ENCODE results near the gene ACSS3. TPM values are rescaled to one million over a fixed set of nuclear protein-coding genes. Genes with fewer than 3 reads are reported as not detected.

The ACSS3 gene
- polyA plus RNA-seq, 1 experiment = 3.0 TPM

DNA sequence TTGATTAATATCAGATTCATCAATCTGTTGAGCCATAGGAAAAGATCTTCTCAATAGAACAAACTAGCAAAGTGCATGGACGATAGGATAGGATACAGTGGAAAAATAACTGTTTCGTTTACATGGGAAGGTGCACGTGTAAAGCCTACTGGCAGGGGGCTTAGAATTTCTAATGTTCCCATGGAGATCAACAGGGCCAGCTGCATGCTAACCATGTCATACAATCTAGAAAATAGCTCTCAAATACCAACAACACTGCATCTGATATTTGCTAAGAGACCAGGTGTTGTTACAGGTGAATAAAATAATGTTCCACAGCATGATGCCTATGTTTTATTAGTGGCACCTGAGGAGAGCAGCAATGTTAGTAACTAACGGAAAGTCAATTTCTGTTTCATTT, 72.5 kb downstream of the ACSS3 start:
- DNase-seq (ENCODE audit: low read depth, low spot score) = no peak
- H3K4me3 ChIP-seq (ENCODE audit: low read depth, low read length) = no peak overlapping the region
- no peaks in the 10 kb centered on the region for H3K9me3 ChIP-seq (ENCODE audit: control insufficient read depth, insufficient read depth, low read length)
- H3K27ac ChIP-seq (ENCODE audit: low read depth, low read length) = no peak overlapping the region
- H3K27me3 ChIP-seq (ENCODE audit: control insufficient read depth, insufficient read depth, low read length) = no peaks in the 10 kb centered on the region
- TF ChIP-seq, protein P1, sequence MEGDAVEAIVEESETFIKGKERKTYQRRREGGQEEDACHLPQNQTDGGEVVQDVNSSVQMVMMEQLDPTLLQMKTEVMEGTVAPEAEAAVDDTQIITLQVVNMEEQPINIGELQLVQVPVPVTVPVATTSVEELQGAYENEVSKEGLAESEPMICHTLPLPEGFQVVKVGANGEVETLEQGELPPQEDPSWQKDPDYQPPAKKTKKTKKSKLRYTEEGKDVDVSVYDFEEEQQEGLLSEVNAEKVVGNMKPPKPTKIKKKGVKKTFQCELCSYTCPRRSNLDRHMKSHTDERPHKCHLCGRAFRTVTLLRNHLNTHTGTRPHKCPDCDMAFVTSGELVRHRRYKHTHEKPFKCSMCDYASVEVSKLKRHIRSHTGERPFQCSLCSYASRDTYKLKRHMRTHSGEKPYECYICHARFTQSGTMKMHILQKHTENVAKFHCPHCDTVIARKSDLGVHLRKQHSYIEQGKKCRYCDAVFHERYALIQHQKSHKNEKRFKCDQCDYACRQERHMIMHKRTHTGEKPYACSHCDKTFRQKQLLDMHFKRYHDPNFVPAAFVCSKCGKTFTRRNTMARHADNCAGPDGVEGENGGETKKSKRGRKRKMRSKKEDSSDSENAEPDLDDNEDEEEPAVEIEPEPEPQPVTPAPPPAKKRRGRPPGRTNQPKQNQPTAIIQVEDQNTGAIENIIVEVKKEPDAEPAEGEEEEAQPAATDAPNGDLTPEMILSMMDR (IDR thresholded peaks at IDR 0.05; ENCODE audit: low read depth, low read length) = no peak
- ChIA-PET CTCF (no interaction called here), POLR2A (no interaction called here)

DNA sequence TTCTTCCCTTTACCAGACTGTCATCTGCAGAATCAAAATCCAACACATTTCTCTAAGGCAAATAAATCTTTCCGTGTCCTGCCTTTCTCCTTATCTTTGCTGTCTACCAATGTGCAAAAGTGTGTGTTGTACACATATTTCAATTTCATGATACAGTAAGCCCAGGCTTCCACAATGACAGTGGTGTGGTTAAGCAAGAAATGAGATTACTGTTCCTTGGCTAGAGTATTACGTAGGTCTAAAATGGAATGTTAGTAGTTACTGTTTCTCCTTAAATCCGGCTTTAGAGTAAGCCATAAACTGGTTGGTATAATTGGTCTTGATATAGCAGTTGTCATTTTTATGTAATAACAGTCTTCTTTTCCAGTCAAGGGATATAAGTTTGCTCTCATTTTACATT, 82.0 kb downstream of the ACSS3 start:
- H3K9me3 ChIP-seq (ENCODE audit: control insufficient read depth, insufficient read depth, low read length) = peaks cover 3% of the 10 kb centered on the region; the same call in 1 of the 2 replicates
- DNase-seq (ENCODE audit: low read depth, low spot score) = no peak
- TF ChIP-seq, protein P1 (IDR thresholded peaks at IDR 0.05; ENCODE audit: low read depth, low read length) = no peak
- no peak overlapping the region for H3K27ac ChIP-seq (ENCODE audit: low read depth, low read length)
- no peaks in the 10 kb centered on the region for H3K27me3 ChIP-seq (ENCODE audit: control insufficient read depth, insufficient read depth, low read length)
- ChIA-PET CTCF (no interaction called here), POLR2A (no interaction called here)
- no peak overlapping the region for H3K4me3 ChIP-seq (ENCODE audit: low read depth, low read length)

DNA sequence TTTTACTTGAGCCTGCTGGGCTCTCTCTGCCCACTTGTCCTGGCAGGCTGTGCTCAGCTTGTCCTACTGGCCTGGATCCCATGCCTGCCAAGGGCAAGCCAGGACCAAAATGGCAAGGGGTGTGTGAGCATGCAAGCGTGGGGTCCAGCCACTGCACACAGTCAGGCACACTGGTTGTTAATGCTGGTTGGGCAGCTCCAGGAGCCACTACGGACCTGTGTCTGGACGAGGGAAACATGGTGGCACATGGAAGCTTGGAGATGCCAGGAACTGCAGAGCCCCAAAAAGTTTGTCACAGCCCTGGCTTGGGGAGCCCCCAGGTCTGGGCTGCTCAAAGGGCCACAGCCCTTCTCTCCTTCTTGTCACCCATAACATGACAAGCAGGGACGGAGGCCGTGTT, 83.8 kb downstream of the ACSS3 start:
- CTCF ChIA-PET = interaction anchor here (0.6 kb wide), 1 partner anchor 892 kb away, joined by 3 read pairs; no protein-coding TSS in a partner anchor
- TF ChIP-seq, protein P1 (IDR thresholded peaks at IDR 0.05; ENCODE audit: low read depth, low read length) = no peak
- Histone ChIP-seq H3K4me3 (ENCODE audit: low read depth, low read length) (no peak overlapping the region), H3K27ac (ENCODE audit: low read depth, low read length) (no peak overlapping the region), H3K27me3 (ENCODE audit: control insufficient read depth, insufficient read depth, low read length) (no peaks in the 10 kb centered on the region), H3K9me3 (ENCODE audit: control insufficient read depth, insufficient read depth, low read length) (peaks cover 3% of the 10 kb centered on the region; the same call in 1 of the 2 replicates)
- POLR2A ChIA-PET = no interaction called here
- no peak for DNase-seq (ENCODE audit: low read depth, low spot score)

DNA sequence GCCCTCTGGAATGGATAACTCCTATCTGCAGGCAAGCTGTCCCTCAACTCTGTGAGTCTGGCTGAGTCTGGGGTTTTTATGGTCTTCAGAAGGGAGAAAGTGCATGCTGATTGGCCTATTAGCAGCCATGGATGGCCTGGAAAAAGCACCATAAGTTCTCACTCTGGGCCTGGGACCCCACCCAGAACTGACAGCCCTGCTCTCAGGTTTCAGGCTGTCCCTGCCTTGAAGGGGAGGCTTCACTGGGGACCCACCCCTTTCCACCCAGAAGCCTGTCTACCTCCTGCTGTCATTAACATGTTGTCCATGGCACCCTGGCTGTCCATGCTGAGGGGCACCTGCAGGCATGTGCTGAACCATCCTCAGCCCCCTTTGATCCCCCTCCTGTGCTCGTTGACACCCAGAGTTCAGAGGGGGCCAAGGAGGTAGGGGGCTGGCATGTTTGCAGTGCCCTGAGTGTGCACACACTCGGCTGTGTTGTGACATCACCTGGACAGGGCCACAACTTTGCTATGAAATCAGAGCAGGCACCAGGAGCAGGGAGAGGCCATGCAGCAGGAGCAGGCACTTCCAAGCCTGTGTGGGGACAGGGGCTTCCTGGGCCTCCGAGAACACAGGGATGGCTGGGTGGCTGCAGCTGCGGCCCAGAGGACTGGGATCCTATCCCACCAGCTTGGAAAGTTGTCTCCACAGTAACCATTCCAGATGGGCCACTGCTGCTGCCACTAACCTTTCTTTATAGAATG, 84.7 kb downstream of the ACSS3 start:
- no peak overlapping the region for H3K27ac ChIP-seq (ENCODE audit: low read depth, low read length)
- ChIA-PET CTCF (no interaction called here), POLR2A (no interaction called here)
- DNase-seq (ENCODE audit: low read depth, low spot score) = no peak
- peaks cover 3% of the 10 kb centered on the region; the same call in 1 of the 2 replicates for H3K9me3 ChIP-seq (ENCODE audit: control insufficient read depth, insufficient read depth, low read length)
- TF ChIP-seq, protein P1 (IDR thresholded peaks at IDR 0.05; ENCODE audit: low read depth, low read length) = no peak
- no peaks in the 10 kb centered on the region for H3K27me3 ChIP-seq (ENCODE audit: control insufficient read depth, insufficient read depth, low read length)
- H3K4me3 ChIP-seq (ENCODE audit: low read depth, low read length) = no peak overlapping the region

DNA sequence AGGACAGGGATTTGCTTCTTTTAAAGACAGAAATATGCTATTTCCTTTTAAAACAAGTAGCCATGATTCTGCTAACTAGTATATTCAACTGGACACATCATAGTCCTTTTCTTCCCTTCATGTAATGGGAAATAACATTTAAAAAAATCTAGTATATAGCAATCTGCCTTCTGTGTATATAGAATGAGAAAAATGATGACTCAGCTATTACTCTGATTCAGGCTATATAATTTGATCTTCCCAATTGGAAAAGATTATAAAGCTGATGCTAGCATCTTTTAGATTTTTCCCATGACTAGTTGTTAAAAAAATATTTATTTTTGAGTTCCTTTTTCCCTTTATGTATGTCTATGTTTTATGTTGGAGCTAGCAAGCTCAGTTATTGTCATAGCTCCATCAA, 86.9 kb downstream of the ACSS3 start:
- TF ChIP-seq, protein P1 (IDR thresholded peaks at IDR 0.05; ENCODE audit: low read depth, low read length) = no peak
- Histone ChIP-seq H3K9me3 (ENCODE audit: control insufficient read depth, insufficient read depth, low read length) (peaks cover 3% of the 10 kb centered on the region; the same call in 1 of the 2 replicates), H3K4me3 (ENCODE audit: low read depth, low read length) (no peak overlapping the region), H3K27me3 (ENCODE audit: control insufficient read depth, insufficient read depth, low read length) (no peaks in the 10 kb centered on the region), H3K27ac (ENCODE audit: low read depth, low read length) (no peak overlapping the region)
- no peak for DNase-seq (ENCODE audit: low read depth, low spot score)
- ChIA-PET POLR2A (no interaction called here), CTCF (no interaction called here)
